HepG2 (cell line): Measurements from ENCODE around the gene ARG2. TPM values are rescaled to one million over a fixed set of nuclear protein-coding genes. Genes with fewer than 3 reads are reported as not detected.

ENCODE experiments used
- ATAC-seq: fragments of 200-7000 bp; cut with Tn5 transposase; 3 replicates; pipeline ENCODE4 v1.9.1; 2020; ENCODE audit warnings: mild to moderate bottlenecking, moderate library complexity
- BruUV-seq: library from RNA; stranded (reverse); fragments of 400-500 nt; replicated peaks from 2 replicates; lab custom pipeline; 2021; lab: Mats Ljungman, UMichigan
- CTCF ChIA-PET: fragments of 300-600 bp; formaldehyde crosslinking; extraction: SDS; loops from one replicate; lab custom pipeline; 2021; ENCODE audit warnings: low total read pairs, inconsistent platforms, low intra/inter-chr PET ratio; lab: Yijun Ruan, JAX
- POLR2A ChIA-PET: fragments of 350-600 bp; sonication (Branson Sonifier 250); formaldehyde crosslinking; loops from one replicate; lab custom pipeline; 2020; ENCODE audit warnings: antibody characterized with exemption, inconsistent platforms; lab: Yijun Ruan, JAX
- DNase-seq: peaks from one replicate; pipeline ENCODE4 v3.0.0-alpha.2; 2015; ENCODE audit warnings: low spot score
- FAIRE-seq: peaks from 3 replicates; lab custom pipeline; 2011; peaks lifted over from hg19 to GRCh38; lab: Jason Lieb, UNC
- H2AFZ ChIP-seq: one replicate; pipeline ENCODE4 v1.6.1; 2011; ENCODE audit warnings: low read length, inconsistent platforms
- H3K27ac ChIP-seq: fragments of 300-600 bp; 3 replicates; pipeline ENCODE4 v1.8.0; 2011; ENCODE audit warnings: mixed run types, mild to moderate bottlenecking, mixed read lengths, low read length, inconsistent platforms; ENCODE audit not compliant: insufficient read depth; ENCODE audit errors: extremely low read length
- H3K27me3 ChIP-seq, 2 experiments: fragments of 200-600 bp in 1 of 2; 2 replicates in 1 of 2; 3 replicates in 1 of 2; pipeline versions ENCODE4 v1.6.0 to v1.8.0; 2011; ENCODE audit warnings: low read length in 2 of 2, mild to moderate bottlenecking in 2 of 2, moderate library complexity in 2 of 2, inconsistent platforms in 1 of 2; ENCODE audit not compliant: insufficient read depth in 2 of 2, control insufficient read depth in 1 of 2
- H3K36me3 ChIP-seq, 2 experiments: fragments of 200-600 bp in 1 of 2; replicated peaks in 1 of 2; 2 replicates in 1 of 2; 3 replicates in 1 of 2; pipeline versions ENCODE4 v1.5.1 to v1.8.0; 2011; ENCODE audit warnings: low read length in 2 of 2, inconsistent platforms in 1 of 2; ENCODE audit not compliant: insufficient read depth in 2 of 2, control insufficient read depth in 1 of 2
- H3K4me1 ChIP-seq: 2 replicates; pipeline ENCODE4 v1.5.1; 2012; ENCODE audit warnings: low read length, inconsistent platforms; ENCODE audit not compliant: insufficient read depth
- H3K4me2 ChIP-seq: 2 replicates; pipeline ENCODE4 v1.6.0; 2011; ENCODE audit warnings: low read depth, low read length, inconsistent platforms
- H3K4me3 ChIP-seq, 3 experiments: fragments of 200-600 bp in 1 of 3; sonication (generic), shearing (Covaris generic) in 1 of 3; replicated peaks in 1 of 3; 2 replicates each; pipeline ENCODE4 v1.5.1; 2011 to 2016; ENCODE audit warnings: low read length in 3 of 3, inconsistent platforms in 2 of 3, low read depth in 2 of 3, mild to moderate bottlenecking in 2 of 3, control low read depth in 1 of 3, mixed read lengths in 1 of 3; ENCODE audit not compliant: insufficient read depth in 1 of 3
- H3K79me2 ChIP-seq: one replicate; pipeline ENCODE4 v1.6.1; 2011; ENCODE audit warnings: low read length, inconsistent platforms; ENCODE audit not compliant: insufficient read depth
- H3K9ac ChIP-seq: 2 replicates; pipeline ENCODE4 v1.6.0; 2011; ENCODE audit warnings: mild to moderate bottlenecking, low read depth, low read length, inconsistent platforms; ENCODE audit not compliant: insufficient read depth
- H3K9me3 ChIP-seq: 2 replicates; pipeline ENCODE4 v1.5.1; 2012; ENCODE audit warnings: mild to moderate bottlenecking, low read length
- H4K20me1 ChIP-seq: 2 replicates; pipeline ENCODE4 v1.6.0; 2011; ENCODE audit warnings: inconsistent platforms, mild to moderate bottlenecking, low read length, moderate library complexity; ENCODE audit not compliant: insufficient read depth
- BCL6 ChIP-seq: IDR thresholded peaks from 2 replicates; pipeline ENCODE4 v1.6.1; 2016; ENCODE audit warnings: missing genetic modification reagents, missing compliant biosample characterization
- EP300 ChIP-seq, 3 experiments: sonication (generic) in 1 of 3; formaldehyde crosslinking in 1 of 3; IDR thresholded peaks; 2 replicates each; pipeline versions ENCODE4 v1.5.1 to v1.6.1; 2011 to 2020; ENCODE audit warnings: low read depth in 2 of 3, low read length in 2 of 3, borderline replicate concordance in 1 of 3, improper control_type of control experiment in 1 of 3, mild to moderate bottlenecking in 1 of 3, missing genetic modification reagents in 1 of 3, moderate library complexity in 1 of 3
- GPN1 ChIP-seq: sonication (generic); formaldehyde crosslinking; IDR thresholded peaks from 2 replicates; pipeline ENCODE4 v1.5.1; 2020; ENCODE audit warnings: missing genetic modification reagents, borderline replicate concordance
- HMGA1 ChIP-seq: sonication (generic); formaldehyde crosslinking; conservative IDR thresholded peaks from 2 replicates; pipeline ENCODE4 v1.4.0; 2020; ENCODE audit warnings: missing genetic modification reagents
- JARID2 ChIP-seq: sonication (generic); formaldehyde crosslinking; IDR thresholded peaks from 2 replicates; pipeline ENCODE4 v1.8.1; 2023; ENCODE audit warnings: missing genetic modification reagents, inconsistent platforms; ENCODE audit not compliant: insufficient replicate concordance
- JDP2 ChIP-seq: sonication (generic); formaldehyde crosslinking; IDR thresholded peaks from 2 replicates; pipeline ENCODE4 v1.8.1; 2022; ENCODE audit warnings: missing genetic modification reagents, borderline replicate concordance
- MED1 ChIP-seq: sonication (generic); formaldehyde crosslinking; IDR thresholded peaks from 2 replicates; pipeline ENCODE4 v1.4.0; 2020; ENCODE audit warnings: missing genetic modification reagents
- NFATC3 ChIP-seq: sonication (generic); formaldehyde crosslinking; IDR thresholded peaks from 2 replicates; pipeline ENCODE4 v1.5.1; 2020; ENCODE audit warnings: mild to moderate bottlenecking, missing genetic modification reagents
- NR2F6 ChIP-seq, 2 experiments: IDR thresholded peaks; 2 replicates each; pipeline ENCODE4 v1.6.1; 2016; ENCODE audit warnings: antibody characterized with exemption in 1 of 2, mild to moderate bottlenecking in 1 of 2
- SIN3B ChIP-seq: fragments of 150-350 bp; IDR thresholded peaks from 2 replicates; pipeline ENCODE4 v1.6.1; 2014; ENCODE audit warnings: low read length
- TBX2 ChIP-seq: sonication (generic); formaldehyde crosslinking; IDR thresholded peaks from 2 replicates; pipeline ENCODE4 v1.5.0; 2020; ENCODE audit warnings: missing genetic modification reagents, mild to moderate bottlenecking, borderline replicate concordance
- ZNF260 ChIP-seq: sonication (generic); formaldehyde crosslinking; IDR thresholded peaks from 2 replicates; pipeline ENCODE4 v1.4.0; 2020; ENCODE audit warnings: missing genetic modification reagents, low read depth, mild to moderate bottlenecking, borderline replicate concordance
- ZNF354B ChIP-seq: sonication (generic); formaldehyde crosslinking; IDR thresholded peaks from 2 replicates; pipeline ENCODE4 v1.8.0; 2022; ENCODE audit warnings: mild to moderate bottlenecking, missing genetic modification reagents
- ZNF510 ChIP-seq: sonication (generic); formaldehyde crosslinking; IDR thresholded peaks from 2 replicates; pipeline ENCODE4 v1.4.0; 2020; ENCODE audit warnings: low read depth, mild to moderate bottlenecking, missing genetic modification reagents
- ZNF562 ChIP-seq: sonication (generic); formaldehyde crosslinking; IDR thresholded peaks from 2 replicates; pipeline ENCODE4 v1.8.0; 2022; ENCODE audit warnings: missing genetic modification reagents, borderline replicate concordance
- ZNF570 ChIP-seq: sonication (generic); formaldehyde crosslinking; IDR thresholded peaks from 2 replicates; pipeline ENCODE4 v1.4.0; 2020; ENCODE audit warnings: mild to moderate bottlenecking, missing genetic modification reagents, borderline replicate concordance
- ZNF644 ChIP-seq: IDR thresholded peaks from 2 replicates; pipeline ENCODE4 v1.6.1; 2016; ENCODE audit warnings: low read depth
- WGBS: methylation state at CpG from one replicate; pipeline ENCODE4 v1.1.6; 2017; ENCODE audit warnings: low lambda C conversion rate; 5-methylcytosine and 5-hydroxymethylcytosine counted together
- in situ Hi-C: cut with HindIII; loops from 2 replicates; pipeline ENCODE4 v1.10.0; 2017; ENCODE audit warnings: low pct_unique_long_range_greater_than_20kb; ENCODE audit not compliant: extremely low pct_ligation_motif_present
- intact Hi-C: fragments of 100-400 bp; cut with micrococcal nuclease; formaldehyde crosslinking; loops from one replicate; pipeline ENCODE4 v1.10.0; 2022; ENCODE audit not compliant: unreplicated experiment
- polyA plus RNA-seq, 8 experiments: library from polyadenylated mRNA; depleted of rRNA in 3 of 8; stranded (reverse) in 7 of 8; unstranded in 1 of 8; fragments of >200 nt; fragmentation: Illumina TruSeq in 4 of 8; extraction: Trizol in 4 of 8; gene quantifications; 2 replicates each; pipeline versions ENCODE4 v1.2.1 to v1.2.3, GENCODE V29; 2011 to 2016; ENCODE audit warnings: low read depth in 4 of 8, missing spikeins in 1 of 8, mixed read lengths in 1 of 8; ENCODE audit not compliant: insufficient read depth in 1 of 8
- total RNA-seq, 5 experiments: library from RNA; depleted of rRNA; stranded (reverse); fragments of >200 nt; fragmentation: Illumina TruSeq; extraction: Trizol; gene quantifications; 2 replicates each; pipeline ENCODE4 v1.2.3, GENCODE V29; 2016; ENCODE audit warnings: low read depth in 1 of 5
- TF ChIP-seq, protein P1 (sequence below): sonication (generic); formaldehyde crosslinking; IDR thresholded peaks from 2 replicates; pipeline ENCODE4 v1.8.1; 2022; ENCODE audit warnings: low read depth, mild to moderate bottlenecking, missing genetic modification reagents
- TF ChIP-seq, protein P2 (sequence below): sonication (generic); formaldehyde crosslinking; IDR thresholded peaks from 2 replicates; pipeline ENCODE4 v1.5.1; 2020; ENCODE audit warnings: mild to moderate bottlenecking, missing genetic modification reagents, borderline replicate concordance

Gene ARG2
- total and polyA plus RNA-seq, 2 of the 13 experiments (the other 11 are each of a cell fraction or from before 2014, with no cell fraction given), result 37.5 to 73.6 TPM

DNA sequence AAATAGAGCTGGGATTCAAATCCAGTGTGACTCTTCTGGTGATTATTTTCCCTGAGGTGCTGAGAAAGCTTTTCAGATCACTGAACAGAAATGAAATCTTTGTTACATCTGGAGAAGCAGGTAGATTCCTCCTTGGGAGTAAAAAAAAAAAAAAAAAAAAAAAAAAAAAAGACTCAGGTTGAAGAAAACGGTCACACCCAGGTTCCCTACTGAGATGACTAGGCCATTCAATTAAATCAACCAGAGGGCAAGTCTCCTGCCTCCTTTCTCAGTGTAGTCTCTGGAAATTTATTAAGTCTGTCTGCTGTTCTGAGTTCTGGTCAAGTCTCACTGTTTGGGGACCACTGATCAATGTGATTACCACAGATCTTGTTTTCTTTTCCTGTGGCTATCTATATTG lies 24.0 kb downstream of the ARG2 start:
- BruUV-seq, result no TSS peak
- FAIRE-seq (no peak), ATAC-seq (no peak), DNase-seq (no peak)
- H3K4me2 ChIP-seq, result no peak overlapping the region
- CTCF ChIA-PET, result no interaction called here
- intact Hi-C loops, result no loop called here
- POLR2A ChIA-PET, result no interaction called here
- no peaks in the 10 kb centered on the region for H4K20me1 ChIP-seq
- no peaks in the 10 kb centered on the region for H3K9me3 ChIP-seq
- H3K27me3 ChIP-seq, result no peaks in the 10 kb centered on the region
- in situ Hi-C loops, result no loop called here
- H3K9ac ChIP-seq, result no peak overlapping the region
- no peak overlapping the region for H2AFZ ChIP-seq
- TF ChIP-seq ZNF644 (CRISPR knock-in tag) (no peak), TBX2 (CRISPR knock-in tag) (no peak), NR2F6 (IDR thresholded peaks at IDR 0.05) (no peak), NR2F6 (CRISPR knock-in tag; IDR thresholded peaks at IDR 0.05) (no peak), JDP2 (CRISPR knock-in tag) (no peak), BCL6 (CRISPR knock-in tag) (no peak), HMGA1 (CRISPR knock-in tag) (no peak), SIN3B (no peak), ZNF570 (no peak), EP300 (IDR thresholded peaks at IDR 0.05; ENCODE audit: low read depth in 2 of 2, low read length in 2 of 2) (no peak), EP300 (CRISPR knock-in tag; IDR thresholded peaks at IDR 0.05; ENCODE audit: borderline replicate concordance) (no peak), MED1 (no peak), ZNF510 (no peak), ZNF562 (CRISPR knock-in tag) (no peak), JARID2 (CRISPR knock-in tag) (no peak), NFATC3 (no peak), GPN1 (CRISPR knock-in tag) (no peak), ZNF354B (CRISPR knock-in tag) (no peak), ZNF260 (CRISPR knock-in tag) (no peak)
- TF ChIP-seq, protein P1, sequence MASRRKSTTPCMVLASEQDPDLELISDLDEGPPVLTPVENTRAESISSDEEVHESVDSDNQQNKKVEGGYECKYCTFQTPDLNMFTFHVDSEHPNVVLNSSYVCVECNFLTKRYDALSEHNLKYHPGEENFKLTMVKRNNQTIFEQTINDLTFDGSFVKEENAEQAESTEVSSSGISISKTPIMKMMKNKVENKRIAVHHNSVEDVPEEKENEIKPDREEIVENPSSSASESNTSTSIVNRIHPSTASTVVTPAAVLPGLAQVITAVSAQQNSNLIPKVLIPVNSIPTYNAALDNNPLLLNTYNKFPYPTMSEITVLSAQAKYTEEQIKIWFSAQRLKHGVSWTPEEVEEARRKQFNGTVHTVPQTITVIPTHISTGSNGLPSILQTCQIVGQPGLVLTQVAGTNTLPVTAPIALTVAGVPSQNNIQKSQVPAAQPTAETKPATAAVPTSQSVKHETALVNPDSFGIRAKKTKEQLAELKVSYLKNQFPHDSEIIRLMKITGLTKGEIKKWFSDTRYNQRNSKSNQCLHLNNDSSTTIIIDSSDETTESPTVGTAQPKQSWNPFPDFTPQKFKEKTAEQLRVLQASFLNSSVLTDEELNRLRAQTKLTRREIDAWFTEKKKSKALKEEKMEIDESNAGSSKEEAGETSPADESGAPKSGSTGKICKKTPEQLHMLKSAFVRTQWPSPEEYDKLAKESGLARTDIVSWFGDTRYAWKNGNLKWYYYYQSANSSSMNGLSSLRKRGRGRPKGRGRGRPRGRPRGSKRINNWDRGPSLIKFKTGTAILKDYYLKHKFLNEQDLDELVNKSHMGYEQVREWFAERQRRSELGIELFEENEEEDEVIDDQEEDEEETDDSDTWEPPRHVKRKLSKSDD (CRISPR knock-in tag), result no peak
- TF ChIP-seq, protein P2, sequence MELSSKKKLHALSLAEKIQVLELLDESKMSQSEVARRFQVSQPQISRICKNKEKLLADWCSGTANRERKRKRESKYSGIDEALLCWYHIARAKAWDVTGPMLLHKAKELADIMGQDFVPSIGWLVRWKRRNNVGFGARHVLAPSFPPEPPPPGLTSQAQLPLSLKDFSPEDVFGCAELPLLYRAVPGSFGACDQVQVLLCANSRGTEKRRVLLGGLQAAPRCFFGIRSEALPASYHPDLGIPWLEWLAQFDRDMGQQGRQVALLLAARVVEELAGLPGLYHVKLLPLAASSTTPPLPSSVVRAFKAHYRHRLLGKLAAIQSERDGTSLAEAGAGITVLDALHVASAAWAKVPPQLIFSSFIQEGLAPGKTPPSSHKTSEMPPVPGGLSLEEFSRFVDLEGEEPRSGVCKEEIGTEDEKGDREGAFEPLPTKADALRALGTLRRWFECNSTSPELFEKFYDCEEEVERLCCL, result no peak
- H3K4me3 ChIP-seq, result no peak overlapping the region
- no peak overlapping the region for H3K27ac ChIP-seq
- H3K79me2 ChIP-seq, result no peaks in the 10 kb centered on the region
- H3K36me3 ChIP-seq, result peaks cover 21 to 44% of the 10 kb centered on the region in 2 experiments
- WGBS, result 88% methylated on average over 1 of the region's 1 CpG
- no peaks in the 10 kb centered on the region for H3K4me1 ChIP-seq
